ENCODE measurements around the gene RNFT2.

RNFT2 gene

DNA sequence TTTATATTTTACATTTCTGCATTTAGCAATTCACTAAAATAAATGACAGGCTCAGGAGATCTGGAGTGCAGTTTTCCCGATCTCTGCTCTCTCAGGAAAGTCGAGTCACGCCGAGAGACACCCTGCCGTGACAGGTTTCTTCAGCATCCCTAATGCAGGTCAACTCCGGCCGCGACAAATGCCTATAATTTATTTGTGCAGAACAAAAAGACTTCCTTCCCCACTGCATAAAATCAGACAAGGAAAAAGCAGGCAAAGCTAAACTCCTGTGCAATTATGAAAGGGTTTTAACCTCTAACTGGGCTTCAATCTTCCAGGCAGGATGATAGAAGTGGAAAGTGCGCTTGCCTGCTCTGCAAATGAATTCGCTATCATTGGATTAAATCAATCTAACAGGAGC is 28.3 kb upstream of the RNFT2 start:
- in situ Hi-C loops (cut with HindIII; ENCODE audit: low sequenced_read_pairs) = loop anchor here (5.0 kb wide), 1 partner anchor 87 kb away; no protein-coding TSS in a partner anchor

DNA sequence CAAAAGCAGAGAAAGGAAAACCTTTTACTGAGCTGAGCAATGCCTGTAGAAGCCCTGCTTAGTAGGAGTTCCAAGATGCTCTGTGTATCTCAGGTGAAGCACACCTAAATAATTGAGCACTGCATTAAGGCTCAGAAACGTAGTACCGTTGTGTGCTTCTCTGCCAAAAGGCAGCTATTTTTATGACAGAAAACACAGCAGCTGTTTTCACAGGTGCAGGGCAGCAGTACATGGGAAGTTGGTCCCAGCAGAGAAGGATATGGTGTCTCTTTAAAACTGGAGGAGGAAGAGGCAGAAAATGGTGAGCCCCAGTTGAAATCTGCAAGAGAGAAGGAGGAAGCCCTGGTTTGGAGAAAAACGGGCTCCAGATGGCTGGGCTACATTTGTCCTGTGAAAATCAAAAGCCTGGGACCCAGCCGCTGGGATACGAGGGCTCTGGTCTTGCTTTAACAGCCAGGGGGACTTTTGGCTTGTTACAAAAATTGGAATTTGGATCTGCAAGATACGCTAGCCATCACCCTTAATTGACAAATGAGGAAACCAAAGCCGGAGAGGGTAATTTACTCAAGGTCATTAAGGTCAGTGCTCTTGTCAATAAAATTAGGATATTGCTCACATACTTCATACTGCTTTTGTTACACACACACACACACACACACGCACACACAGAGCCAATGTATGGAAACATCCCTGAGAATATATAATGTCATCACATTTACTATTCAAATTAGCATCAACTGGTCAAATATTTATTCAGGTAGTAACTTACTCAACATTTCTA is 27.6 kb upstream of the RNFT2 start:
- in situ Hi-C loops (cut with HindIII; ENCODE audit: low sequenced_read_pairs) = no loop called here

DNA sequence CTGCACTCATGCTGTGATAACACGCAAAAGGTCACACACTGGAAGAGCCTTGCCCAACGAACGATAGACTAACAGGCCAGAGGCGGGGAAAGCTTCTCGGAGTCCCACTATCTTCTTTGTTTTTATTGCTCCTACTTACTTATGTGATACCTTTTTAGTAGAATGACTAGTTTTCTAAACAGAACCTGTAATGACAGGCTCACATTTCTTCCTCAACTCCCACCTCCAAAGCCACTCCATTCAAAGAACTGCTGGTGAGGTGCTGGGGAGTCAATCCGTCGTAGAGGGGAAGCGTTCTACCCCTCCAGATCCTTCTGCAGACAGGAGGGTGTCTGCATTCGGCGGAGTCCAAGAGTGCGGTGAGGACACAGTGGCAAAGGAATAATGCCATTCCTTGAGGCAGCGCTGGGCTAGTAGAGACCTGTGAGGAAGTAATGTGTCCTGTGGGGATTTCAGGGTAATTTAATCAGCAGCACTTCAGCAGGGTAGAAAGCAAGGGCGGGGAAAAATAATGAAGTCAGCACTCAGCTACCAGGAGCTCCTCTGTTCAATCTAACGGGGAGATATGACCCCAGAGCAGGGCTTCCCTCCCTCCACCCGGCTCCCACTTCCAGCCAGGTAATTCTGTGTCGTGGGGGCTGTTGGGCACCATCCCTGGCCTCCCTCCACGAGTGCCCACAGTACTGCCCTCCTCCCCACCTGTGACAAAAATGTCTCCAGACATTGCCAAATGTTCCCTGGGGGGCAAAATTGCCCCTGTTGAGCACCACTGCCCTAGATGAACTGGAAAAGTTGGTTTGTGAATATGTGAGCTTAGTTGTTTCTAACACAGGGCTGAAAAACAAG is 25.4 kb upstream of the RNFT2 start:
- in situ Hi-C loops (cut with HindIII; ENCODE audit: low sequenced_read_pairs) = no loop called here

DNA sequence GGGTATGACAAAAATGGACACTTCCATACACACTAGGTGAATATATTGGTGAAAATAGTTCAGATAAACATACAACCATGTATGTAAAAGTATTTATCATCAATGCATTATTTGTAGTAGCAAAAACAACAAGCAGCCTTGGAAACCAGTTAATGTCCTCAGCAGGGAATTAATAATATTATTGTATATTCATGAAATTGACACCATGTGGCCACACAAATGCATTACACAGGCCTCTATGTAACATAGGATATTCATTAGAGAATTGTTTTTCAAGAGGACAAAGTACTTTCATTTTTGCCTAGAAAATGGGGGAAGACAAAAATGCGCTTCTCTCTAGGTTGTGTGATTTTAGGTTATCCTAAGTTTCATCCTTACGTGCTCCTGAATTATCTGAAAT is 24.6 kb upstream of the RNFT2 start:
- in situ Hi-C loops (cut with HindIII; ENCODE audit: low sequenced_read_pairs) = no loop called here

DNA sequence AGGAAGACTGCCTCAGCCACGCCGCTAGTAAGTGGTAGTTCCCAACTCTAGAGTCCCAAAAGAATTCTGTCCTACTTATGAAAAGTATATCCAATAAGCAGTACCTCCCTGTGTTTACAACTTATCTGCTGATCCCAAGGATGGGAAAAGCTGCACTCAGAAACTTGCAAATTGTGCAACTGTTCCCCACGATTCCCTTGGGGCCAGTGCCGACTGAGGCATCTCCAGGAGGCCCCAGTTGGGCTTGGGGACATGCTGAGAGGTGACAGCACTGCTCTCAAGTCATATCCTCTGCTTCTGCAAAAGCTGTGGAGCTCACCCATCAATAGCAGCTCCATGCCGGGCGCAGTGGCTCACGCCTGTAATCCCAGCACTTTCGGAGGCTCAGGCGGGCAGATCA is 23.9 kb upstream of the RNFT2 start:
- in situ Hi-C loops (cut with HindIII; ENCODE audit: low sequenced_read_pairs) = no loop called here

DNA sequence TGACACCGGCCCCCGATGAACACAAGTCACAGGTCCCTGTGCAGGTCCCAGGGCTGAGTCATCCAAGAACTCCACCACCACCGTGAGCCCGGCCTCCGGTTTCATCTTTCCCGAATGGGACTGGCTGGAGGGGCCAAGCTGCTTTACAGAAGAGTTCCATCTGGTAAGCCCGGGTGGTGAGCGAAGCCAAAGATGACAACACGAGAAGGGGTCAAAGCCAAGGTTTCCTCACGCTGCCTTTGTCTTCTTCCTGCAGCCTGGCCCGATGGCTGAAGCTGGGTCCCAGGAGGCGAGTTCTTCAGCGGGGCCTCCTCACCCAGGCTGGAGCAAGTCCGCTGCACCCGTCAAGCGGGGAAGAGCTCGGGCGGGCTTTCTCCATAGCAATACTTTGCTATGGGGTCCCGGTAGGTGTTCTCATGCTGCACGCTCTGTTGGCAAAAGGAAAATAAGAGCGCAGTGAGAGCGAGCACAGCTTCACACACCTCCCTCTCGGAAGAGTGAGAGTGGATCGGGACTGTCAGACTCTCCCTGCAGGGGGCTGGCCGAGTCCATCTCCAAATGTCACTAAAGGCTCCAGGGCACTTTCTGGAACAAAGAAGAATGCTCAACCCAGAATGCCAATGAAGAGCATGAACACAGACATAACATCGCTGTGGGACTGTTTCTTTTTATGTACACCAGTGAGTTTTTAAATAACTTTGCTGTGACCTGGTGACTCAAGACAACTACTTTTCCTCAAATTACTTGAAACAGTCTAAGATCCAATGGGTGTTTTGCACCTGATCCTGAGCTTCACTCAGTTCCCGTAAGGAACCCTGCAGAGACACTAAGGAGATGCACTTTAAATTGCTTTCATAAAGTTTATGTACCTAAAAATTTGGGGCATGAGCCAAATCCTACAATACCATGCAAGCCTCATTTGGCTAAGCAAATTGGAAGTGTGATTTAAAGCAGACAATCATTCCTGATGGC is 20.4 kb upstream of the RNFT2 start:
- in situ Hi-C loops (cut with HindIII; ENCODE audit: low sequenced_read_pairs) = no loop called here

DNA sequence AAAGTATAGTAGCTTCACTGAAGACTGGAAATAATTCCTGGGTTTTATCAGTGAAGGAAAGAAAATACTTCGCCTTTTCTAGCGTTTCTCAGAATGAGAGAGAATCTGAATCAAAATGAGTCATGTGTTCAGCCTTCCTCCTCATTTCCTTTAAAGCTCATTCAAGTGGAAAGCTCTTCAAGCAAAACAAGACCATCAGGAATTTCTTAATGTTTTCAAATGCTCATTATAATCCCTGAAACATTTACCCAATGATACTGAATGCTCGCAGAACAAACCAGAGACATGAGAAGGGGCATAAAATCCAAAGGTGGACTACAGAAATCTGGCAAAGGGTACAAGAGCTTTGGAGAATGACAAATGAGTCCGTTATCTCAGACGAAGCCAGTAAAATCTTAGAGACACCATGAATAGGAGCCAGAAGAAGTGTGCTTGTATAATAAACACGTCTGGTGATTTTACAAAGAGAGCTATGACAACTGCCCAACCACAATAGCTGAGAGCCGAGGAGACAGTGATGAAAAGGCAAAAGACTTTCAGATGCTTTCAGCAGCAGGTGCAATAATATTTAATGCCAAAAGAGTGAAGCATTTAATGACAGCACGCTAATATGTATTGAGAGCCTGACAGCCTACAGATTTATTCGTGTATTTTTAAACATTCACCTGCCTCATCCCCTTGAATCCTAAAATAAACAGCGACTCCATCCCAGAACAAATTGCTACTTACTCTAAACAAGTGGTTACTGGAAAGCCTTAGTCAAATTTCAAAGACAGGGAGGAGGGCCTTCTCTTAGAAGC is 19.3 kb upstream of the RNFT2 start:
- in situ Hi-C loops (cut with HindIII; ENCODE audit: low sequenced_read_pairs) = no loop called here

DNA sequence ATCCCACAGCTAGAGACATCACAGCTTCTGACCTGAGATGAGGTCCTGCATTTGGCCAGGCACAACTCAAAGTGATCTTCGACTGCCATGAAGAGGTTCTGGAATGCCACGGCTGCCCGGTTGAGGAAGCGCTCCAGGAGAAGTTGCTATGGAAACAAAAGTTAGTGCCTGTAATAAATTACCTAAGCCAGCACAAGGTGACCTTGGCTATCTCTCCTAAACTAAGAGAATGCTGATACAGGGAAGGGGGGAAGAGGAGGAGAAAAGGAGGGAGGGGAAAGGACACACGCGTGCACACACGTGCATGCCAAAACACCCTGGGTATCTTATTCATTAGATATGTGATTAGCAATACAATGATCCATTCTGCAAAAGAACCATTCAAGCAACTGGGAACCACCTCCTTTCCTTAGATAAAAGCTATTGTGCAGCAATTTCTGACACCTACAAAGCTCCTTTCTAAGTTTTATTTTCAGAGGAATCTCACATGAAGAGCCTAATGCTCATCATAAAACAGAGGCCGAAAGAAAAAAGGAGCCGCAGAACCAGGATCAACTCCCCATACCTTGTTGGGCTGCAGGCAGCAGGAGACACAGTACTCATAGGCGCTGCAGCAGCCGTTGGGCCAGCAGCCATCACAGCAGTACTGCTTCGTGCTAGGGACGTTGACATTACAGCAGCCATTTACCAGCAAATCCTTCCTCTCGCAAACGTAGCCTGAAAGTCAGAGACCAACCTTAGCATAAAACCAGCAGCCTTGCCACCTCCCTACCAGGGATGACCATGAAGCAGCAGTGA is 18.2 kb upstream of the RNFT2 start:
- in situ Hi-C loops (cut with HindIII; ENCODE audit: low sequenced_read_pairs) = no loop called here

DNA sequence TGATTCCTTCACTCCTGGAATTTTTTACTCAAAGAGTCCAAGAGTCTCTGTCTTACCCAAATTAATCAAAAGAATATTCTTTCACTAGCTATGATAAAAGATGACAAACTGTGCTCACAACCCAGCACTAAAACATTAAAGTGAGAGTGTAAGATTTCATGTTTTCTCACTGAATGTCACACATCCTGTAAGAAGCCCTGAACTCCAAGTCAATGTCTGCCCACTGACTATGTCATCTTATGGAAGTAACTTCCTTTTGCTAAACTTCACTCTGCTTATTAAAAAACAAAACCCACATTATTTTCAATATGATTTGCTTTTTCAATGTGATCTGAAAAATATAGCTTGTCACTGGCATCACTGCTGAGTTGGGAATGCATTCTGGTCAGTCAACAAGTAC is 15.9 kb upstream of the RNFT2 start:
- in situ Hi-C loops (cut with HindIII; ENCODE audit: low sequenced_read_pairs) = no loop called here

DNA sequence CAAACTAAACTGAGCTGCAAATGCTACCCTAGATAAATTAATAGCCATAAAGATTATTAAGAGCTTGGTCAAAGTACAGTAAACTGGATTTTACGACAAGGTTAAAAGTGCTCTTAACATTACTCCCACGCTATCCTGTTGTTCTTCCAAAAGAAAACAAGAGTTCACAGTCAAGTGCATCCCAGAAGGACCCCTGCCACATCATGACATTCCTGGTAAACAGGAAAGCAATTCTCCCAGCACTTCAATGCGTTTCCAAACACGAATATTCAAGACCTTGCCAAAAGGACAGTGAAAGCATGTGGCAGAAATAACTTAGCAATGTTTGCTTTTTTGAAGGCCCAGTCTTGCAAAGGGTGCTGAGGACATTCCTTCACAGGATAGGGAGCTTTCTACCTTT is 11.4 kb upstream of the RNFT2 start:
- in situ Hi-C loops (cut with HindIII; ENCODE audit: low sequenced_read_pairs) = no loop called here

DNA sequence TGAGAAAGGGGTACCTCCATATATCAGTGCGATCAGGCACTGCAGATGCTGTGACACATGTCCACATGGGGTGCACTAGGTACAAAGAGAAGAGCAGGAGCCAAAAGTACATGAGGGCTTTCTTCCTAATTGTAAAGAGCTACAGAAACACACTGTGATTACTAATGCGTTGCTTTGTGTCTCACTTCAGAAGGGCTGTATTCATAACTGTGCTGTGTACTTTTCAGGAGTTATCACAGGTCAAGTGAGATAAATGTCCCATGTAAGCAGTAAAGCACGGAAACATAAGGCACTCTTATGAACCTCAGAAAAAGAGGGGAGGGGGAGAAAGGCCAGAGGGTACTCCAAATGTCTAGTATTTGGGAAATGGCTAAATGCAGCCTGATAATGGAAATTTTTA is 10.9 kb upstream of the RNFT2 start:
- in situ Hi-C loops (cut with HindIII; ENCODE audit: low sequenced_read_pairs) = no loop called here

DNA sequence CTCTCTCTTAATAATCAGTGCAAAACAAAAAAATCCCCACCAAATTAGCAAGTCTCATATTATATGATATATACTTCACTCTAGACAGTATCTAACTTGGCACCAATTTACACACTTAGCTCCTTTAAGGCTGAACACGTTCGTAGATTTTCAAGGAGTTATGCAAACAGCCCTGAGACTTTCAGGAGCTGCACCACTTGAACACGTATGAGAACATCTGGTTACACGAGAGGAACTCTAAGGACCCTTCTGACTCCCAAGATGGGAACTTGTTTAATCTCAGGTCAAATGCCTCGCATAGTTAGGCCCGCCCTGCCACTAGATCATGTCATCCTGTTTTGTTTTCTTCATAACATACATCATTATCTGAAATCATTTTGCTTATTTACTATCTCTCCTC is 10.2 kb upstream of the RNFT2 start:
- in situ Hi-C loops (cut with HindIII; ENCODE audit: low sequenced_read_pairs) = no loop called here

DNA sequence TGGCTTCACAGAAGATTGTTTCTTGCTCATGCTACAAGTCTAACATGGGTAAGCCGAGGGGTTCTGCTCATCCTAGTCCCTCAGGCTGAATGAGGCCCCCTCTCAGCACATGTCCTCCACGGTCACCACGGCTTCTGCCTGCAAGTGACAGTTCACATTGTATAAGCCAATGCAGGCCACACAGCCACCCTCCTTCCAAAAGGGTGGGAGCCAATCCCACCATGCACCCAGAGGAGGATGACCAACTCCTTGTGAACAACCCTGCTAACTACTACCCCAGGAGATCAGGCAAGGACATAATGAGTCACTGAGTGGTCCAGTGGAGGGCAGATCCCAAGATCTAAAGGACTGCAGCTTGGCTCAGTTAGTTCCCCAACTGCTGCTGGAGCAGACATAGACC is 6.3 kb upstream of the RNFT2 start:
- in situ Hi-C loops (cut with HindIII; ENCODE audit: low sequenced_read_pairs) = no loop called here

DNA sequence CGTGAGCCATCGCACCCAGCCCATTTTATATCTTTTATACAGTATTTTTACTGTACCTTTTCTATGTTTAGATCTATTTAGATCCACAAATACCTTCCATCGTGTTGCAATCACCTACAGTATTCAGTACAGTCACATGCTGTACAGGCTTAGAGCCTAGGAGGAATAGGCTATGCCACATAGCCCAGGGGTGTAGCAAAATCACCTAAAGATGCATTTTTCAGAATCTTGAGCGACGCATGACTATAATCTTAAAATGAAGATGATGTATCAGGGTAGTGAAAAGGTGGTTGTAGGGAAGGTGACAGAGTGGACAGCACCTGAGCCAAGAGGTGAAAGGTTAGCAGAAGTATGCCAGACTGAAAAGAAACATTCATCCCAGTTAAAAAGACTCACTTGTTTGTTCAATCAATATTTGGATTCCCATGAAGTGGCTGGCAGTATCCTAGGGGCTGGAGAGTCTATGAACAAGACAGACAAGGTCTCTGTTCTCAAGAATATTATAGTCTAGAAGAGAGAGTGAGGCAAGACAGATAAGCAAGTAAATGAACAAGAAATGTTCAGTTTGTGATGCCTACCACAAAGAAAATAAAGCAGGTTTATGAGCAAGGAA is 3.9 kb upstream of the RNFT2 start:
- in situ Hi-C loops (cut with HindIII; ENCODE audit: low sequenced_read_pairs) = no loop called here

DNA sequence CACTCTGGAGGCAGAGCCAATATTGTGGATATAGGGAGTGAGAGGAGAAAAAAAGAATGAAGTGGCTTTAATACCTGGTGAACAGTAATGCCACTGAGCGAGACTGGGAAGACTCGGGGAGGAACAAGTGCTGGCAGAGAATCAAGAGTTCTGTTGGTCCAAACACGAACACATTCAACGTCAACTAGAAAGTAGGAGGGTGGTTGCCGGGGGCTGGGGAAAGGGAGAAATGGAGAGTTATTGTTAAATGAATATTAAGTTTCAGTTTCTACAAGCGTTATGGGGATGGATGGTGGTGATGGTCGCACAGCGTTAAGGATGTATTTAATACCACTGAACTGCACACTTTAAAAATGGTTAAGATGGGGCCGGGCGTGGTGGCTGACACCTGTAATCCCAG is 3.0 kb upstream of the RNFT2 start:
- in situ Hi-C loops (cut with HindIII; ENCODE audit: low sequenced_read_pairs) = no loop called here

DNA sequence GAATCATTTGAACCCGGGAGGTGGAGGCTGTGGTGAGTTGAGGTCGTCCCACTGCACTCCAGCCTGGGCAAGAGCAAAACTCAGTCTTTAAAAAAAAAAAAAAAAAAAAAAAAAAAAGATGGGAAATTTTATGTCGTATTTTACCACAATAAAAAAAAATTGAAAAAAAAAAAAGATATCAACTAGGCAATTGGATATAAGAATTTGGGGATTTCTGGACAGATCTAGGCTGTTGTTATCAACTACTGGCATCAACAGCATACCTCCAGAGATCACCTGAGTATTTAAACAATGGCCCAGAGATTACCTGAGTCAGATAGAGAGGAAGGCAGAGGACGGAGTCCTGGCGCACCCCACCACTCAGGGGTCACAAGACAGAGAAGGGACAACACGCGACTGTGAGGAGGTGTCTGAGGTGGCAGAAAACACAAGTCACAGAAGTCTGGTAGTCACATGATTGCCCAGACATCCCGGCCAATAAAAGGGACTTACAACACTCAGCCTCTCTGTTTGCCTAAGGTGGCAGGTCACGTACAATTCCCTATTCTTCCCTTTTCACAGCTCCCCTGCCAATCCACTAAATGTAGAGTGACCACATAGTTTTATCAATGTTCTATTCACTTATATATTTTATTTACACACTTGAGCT is 2.0 kb upstream of the RNFT2 start:
- in situ Hi-C loops (cut with HindIII; ENCODE audit: low sequenced_read_pairs) = no loop called here

DNA sequence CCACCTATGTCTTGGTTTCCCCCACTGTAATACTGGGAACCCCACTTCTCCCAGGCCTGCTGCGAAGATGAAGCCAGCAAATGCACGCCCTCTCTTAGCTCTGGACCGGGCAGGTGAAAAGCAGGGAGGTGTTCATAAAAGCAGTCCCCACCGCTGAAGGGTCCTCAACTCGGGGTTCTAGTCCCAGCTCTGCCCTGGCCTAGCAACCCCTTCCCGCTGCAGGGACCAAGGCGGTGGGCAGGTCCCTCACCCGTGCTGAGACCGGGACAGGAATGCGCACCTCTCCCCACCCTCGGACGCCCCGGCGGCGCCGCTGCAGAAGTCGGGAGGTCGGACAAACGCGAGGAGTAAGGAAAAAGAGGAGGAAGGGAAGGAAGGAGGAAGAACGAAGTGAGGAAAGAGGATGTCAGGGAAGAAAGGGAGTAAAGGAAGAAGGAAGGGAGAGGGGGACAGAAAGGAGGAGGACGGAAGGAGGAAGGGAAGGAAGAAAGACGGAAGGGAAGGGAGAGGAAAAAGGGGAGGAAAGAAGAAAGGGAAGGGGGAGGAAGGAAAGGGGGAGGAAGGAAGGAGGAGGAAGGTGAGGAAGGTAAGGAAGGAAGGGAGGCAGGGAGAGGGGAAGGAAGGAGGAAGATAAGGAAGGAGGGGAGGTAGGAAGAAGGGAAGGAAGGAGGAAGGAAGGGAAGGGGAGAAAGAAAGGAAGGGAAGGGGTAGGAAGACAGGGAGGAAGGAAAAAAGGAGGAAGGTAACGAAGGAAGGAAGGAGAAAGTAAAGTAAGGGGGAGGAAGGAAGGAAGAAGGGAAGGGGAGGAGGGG is 947 bp upstream of the RNFT2 start:
- in situ Hi-C loops (cut with HindIII; ENCODE audit: low sequenced_read_pairs) = no loop called here

DNA sequence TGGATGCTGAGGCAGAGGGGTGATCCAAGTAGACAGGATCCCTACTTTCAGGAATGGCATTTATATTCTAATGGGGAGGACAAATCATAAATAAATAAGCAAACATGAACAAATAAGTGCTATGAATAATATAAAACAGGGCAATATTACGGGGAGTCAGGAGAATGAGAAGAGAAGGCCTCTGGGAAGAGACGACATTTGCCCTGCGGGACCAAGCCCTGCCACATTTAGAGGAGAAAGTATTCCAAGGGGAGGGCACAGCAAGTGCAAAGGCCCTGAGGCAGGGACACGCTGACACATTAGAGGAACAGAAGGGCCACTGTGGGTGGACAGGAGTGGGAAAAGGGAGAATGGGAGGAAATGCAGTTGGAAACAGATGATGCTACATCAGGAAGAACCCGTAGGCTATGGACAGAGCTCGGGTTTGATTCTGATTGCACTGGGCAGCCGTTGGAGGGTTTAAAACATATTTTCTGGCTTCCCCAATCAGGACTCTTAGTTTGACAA is 1.3 kb downstream of the RNFT2 start:
- in situ Hi-C loops (cut with HindIII; ENCODE audit: low sequenced_read_pairs) = no loop called here
